Measurements from ENCODE around the gene ZNF630.
"Not testable (repeated sequence)": the region's sequence is repeated elsewhere in the genome, so short reads cannot be mapped to it uniquely, and the experiment has no call there.

The ZNF630 gene

DNA sequence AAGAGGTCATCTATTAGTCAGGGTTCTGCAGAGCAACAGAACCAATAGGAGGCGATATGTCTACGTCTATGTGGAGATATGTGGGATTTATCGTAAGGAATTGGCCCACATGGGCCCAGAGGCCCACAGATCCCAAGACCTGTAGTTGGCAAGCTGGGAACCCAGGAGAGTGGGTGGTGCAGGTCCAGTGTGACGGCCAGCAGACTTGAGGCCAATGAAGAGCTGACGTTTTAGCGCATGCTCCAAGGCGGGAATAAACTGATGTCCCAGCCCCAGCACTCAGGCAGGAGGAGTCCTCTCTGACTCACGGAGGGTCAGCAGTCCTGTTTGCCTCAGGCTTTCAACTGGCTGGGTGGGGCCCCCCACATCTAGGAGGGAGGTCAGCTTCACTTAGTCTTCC is 43.3 kb downstream of the ZNF630 start:
- no peak for DNase-seq

- not testable (repeated sequence) for DNase-seq
These were observed 43.9 kb downstream of the ZNF630 start for GRCh38 chrX:48027545-48027944.

GRCh38 chrX:48025561-48025960 is 45.9 kb downstream of the ZNF630 start:
- DNase-seq, result peak; percentile 27

DNA sequence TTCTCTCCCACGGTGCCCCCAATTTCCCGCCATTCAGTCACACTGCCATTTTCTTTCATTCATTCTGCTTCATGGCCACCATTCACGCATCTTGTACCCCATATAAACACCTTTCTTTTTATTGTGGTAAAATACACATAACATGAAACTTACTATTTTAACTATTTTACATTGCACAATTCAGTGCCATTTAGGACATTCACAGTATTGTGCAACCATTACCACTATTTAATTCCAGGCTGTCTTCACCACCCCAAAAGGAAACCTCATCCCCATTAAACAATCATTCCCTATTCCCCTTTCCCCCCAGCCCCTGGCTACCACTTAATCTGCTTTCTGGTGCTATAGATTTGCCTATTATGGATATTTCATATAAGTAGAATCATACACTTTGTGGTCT is 48.7 kb downstream of the ZNF630 start:
- DNase-seq, result no peak

DNA sequence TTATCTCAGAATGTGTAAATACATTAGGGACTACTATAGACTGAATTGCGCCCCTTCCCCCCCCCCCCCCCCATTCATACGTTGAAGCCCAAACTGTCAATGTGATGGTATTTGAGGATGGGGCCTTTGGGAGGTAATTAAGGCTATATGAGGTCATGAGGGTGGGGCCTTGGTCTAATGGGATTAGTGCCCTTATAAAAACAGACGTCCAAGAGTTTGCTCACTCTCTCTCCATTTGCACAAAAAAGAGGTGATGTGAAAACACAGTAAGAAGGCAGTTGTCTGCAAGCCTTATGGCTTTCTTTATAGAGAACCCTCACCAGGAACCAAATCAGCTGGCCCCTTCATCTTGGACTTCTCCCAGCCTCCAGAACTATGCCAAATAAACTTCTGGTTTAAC is 49.3 kb downstream of the ZNF630 start:
- DNase-seq, result no peak

DNA sequence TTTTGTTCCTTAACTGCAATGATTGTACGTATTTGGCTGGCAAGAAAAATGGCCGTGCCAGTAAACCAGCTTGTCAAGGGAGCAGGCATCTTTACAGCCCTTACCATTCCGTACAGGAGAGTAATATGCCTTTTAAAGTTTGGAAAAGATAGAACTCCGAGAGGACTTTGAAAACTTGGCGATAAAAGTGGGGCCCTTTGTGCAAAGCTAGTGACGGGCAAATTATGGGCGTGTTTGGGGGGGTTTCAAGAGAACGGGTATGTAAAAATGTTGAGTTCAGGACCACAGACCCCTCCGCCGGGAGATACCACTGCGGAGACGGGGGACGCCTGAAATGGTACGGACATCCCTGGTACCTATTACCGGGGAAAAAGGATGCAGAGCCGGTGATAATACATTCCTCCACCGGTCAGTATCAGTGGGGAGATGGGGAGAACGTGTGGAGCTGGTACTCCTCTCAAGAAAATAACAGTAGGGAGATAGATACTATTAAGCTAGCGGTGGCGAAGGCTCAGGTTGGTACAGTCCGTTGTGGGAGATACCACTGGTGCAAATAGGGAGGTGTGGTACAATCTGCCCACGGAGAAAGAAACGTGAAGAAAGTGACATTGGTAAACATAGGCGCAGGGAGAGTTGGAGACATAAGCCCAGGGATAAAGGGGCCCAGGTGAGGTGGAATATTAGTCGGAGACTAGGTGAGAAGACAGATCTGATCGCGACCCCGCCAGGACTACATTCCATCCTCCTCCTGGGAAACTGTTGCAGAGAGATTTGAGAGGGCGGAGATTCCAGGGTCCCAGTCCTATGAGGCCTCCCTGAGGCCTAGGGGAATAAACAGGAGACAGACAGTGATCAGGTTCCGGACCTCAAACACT is 50.2 kb downstream of the ZNF630 start:
- peak; percentile 83 for DNase-seq

DNA sequence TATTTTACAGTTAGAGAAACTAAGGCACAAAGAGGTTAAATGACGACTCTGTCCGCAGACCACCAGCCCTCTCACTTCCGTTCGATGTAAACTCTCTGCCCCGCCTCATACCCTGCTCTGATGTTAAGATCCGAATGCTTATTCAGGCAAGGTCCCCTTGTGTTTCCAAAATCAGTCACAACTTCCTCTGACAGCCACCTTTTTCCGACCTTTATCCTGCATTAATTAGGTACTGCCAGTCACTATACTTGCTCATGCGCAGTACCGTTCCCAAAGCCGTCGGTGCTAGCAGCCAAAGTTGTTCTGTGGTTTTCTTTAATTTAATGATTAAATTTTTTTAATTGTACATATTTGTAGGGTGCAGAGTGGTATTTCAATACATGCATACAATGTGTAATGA is 51.0 kb downstream of the ZNF630 start:
- not testable (repeated sequence) for DNase-seq

DNA sequence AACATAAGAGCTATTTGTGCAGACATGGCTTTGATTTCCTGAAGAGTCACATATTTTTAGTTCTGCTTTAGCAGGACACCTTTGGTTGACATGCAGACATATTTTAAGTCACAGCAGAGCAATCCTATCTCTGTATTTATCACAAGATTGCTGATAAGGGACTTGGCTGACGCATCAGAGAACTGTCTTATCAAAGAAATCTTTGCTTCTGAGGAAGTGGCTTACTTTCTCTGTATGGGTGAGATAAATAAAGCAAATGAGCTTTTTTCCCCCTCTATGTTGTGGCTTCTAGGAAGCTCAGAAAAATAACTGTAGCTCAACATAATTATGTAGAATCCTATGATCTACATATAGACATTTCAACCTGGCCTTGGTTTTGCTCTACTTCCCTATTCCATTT is 51.5 kb downstream of the ZNF630 start:
- not testable (repeated sequence) for DNase-seq

- not testable (repeated sequence) for DNase-seq
These were observed 54.7 kb downstream of the ZNF630 start for GRCh38 chrX:48016583-48017310.

GRCh38 chrX:48009445-48009960 is 61.9 kb downstream of the ZNF630 start:
- DNase-seq, result not testable (repeated sequence)
